ENCODE data around the gene HSPG2.
"Not testable (repeated sequence)": the region's sequence is repeated elsewhere in the genome, so short reads cannot be mapped to it uniquely, and the experiment has no call there.

HSPG2 gene

DNA sequence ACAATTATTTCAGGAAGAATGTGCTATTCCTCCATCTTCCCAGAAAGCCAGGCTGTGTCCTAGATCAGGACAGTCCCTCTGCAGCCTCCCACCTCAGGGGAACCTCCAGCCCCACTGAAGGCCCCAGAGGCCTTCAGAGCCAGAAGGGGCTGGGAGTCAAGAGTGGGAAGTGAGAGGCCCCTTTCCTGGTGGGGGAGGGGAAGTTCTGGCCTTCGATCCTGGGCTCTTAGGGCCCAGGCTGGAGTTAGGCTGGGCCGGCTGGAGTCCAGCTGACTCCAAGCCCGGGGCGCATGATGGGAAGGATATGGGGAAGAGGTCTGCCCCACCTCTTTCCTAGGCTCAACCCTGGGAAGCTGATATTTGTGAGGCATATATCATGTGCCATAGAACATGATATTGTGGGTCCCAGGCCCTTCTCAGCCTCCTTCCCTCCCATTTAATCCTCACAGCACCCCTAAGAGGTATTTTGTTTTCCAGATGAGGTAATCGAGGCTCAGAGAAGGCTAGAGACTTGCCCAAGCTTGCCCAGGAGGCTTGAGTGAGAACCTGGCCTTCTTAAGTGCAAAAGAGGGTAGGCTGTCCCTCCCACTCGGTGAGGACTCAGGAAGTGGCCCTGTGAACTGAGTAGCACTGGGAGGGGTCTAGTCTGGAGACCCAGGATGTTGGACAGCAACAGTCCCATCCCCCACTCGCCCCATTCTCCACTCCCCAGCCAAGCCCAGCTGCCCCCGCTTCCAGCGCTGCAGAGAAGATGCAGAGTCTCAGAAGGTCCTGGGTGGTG lies 18.6 kb upstream of the HSPG2 start:
- DNase-seq (ENCODE audit: low read depth) = no peak

- DNase-seq (ENCODE audit: low read depth) = no peak
Observed at GRCh38 chr1:21955058-21955457, 17.9 kb upstream of the HSPG2 start.

DNA sequence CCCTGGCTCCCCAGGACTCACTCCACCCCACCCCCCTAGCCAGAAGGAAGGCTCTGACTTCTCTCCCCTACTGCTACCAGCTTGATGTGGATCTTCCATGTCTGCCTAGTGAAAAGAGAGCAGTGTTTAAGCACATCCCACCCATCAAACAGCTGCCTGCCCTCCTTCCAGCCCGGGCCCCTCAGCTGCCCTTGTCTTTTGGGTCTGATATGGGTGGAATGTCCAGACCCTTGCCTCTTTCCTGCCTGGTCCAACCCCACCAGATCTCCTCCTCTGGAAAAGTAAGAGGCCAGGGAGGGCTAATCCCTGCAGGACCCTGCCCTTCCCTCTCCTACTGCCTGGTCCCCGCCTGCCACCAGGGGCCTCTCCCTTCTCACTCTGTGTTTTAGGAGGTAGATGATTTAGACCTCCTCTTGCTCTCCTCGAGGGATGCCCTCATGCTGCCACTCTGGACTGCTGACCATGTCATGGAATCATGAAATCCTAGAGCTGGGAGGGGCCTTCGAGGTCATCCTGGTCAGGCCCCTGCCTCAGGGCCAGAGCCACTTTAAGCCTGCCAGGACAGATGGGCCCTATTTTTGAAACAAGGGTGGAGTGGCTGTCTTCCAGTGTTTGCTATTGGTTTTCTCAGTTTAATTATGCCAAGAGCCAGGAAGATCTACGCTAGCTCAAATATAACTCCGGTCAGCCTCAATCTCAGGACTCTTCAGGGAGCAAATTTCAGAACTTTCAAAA lies 15.8 kb upstream of the HSPG2 start:
- DNase-seq (ENCODE audit: low read depth) = no peak

DNA sequence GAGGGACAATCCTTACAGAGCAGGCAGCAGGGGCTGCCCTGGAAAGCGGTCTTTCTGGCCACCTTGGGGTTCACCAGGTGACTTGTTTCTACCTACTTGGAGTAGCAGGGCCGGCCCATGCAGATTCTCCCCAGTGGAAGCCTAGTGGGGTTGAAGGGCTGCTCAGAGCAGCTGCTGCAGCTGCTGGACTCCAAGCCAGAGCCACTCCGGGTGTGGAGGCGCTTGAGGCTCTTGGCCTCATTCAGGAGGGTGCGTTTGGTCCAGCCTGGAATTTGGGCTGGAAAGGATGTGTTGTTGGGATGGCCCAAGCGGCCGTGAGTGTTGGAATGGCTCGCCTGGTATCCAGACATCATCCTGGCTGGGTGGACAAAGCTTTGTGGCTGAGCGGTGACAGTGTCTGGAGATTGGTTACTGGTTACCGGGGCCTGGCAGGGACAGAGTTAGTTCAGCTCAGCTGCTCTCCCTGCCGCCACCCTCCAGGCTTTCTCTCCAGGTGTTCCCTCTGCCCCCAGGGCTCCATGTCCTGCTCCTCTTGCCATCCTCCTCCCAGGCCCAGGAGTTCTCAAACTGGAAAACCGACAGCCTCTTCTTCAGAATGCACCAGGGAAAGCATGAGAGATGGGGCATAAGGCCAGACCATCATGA lies 14.2 kb upstream of the HSPG2 start:
- no peak for DNase-seq (ENCODE audit: low read depth)

GRCh38 chr1:21950734-21951133 lies 13.6 kb upstream of the HSPG2 start:
- DNase-seq (ENCODE audit: low read depth) = no peak

DNA sequence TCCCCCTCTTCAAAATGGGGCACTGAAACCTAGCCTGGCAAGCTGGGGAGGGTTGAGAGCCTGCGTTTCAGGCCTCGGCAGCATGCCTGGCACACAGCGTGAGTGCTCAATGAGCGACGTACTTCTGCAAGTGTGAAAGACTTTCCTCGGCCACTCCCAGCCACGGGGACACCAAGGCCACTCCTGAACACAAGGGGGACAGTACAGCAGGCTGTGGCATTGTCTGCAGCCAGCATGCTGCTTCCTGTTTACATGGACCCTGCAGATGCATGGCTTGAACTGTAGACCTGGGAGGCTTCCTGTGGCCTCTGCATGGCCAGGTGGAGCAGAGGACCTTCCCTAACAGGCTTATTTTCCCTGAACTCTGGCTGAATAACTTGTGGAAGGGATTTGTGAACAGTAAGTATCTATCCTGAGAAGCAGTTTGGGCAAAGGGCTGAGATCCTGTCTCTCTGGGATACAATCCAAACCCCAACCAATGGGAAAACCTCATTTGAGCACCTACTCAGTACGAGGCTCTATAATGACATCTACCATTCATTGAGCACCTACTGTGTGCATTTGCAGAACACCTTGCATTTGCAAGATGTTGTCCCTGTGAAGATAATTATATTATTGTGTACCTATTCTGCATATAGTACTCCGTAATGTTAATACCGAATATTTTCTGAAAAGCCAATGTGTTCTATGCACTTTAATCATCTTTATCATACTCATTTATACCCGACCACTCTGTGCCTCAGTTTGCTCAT lies 9.9 kb upstream of the HSPG2 start:
- no peak for DNase-seq (ENCODE audit: low read depth)

- DNase-seq (ENCODE audit: low read depth) = no peak
Observed at GRCh38 chr1:21944733-21945073, 7.6 kb upstream of the HSPG2 start.

GRCh38 chr1:21942959-21943640 lies 6.0 kb upstream of the HSPG2 start:
- not testable (repeated sequence) for DNase-seq (ENCODE audit: low read depth)

DNA sequence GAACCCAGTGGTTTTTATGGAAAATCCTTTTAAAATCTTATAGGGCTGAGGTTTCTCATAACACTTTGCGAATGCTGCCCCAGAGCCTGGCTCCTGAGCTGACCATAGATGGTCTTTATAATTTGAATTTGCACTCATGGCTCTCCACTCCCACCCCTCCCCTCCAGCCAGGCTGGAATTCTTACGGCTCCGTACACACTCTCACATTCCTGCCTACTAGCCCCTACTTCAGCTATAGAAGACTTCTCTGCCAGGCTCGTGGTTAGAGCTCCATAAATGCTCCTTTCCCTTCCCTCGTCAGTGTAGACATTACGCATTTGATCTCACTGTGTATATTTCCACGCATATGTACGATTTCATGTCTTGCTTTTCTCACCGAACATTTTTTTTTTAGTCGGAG lies 5.4 kb upstream of the HSPG2 start:
- DNase-seq (ENCODE audit: low read depth) = no peak

DNA sequence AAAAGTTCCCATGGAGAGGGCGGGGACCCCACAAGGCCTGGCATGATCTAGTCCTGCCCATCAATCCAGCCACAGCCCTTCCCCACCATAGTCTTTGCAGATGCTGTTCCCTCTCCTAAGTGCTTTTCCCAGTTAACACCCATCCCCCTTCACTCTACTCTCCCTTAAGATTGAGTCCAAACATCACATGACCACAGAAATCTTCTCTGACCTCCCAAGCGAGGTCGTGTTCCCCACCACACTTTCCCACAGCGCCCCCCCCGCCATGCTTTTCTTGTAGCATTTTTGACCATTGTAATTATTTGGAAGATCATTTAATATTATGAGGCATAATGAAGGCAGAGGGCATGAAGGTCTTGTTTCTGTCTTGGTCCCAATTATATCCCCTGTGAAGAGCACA lies 4.3 kb upstream of the HSPG2 start:
- DNase-seq (ENCODE audit: low read depth) = no peak

- no peak for DNase-seq (ENCODE audit: low read depth)
Observed at GRCh38 chr1:21940492-21940891, 3.4 kb upstream of the HSPG2 start.

DNA sequence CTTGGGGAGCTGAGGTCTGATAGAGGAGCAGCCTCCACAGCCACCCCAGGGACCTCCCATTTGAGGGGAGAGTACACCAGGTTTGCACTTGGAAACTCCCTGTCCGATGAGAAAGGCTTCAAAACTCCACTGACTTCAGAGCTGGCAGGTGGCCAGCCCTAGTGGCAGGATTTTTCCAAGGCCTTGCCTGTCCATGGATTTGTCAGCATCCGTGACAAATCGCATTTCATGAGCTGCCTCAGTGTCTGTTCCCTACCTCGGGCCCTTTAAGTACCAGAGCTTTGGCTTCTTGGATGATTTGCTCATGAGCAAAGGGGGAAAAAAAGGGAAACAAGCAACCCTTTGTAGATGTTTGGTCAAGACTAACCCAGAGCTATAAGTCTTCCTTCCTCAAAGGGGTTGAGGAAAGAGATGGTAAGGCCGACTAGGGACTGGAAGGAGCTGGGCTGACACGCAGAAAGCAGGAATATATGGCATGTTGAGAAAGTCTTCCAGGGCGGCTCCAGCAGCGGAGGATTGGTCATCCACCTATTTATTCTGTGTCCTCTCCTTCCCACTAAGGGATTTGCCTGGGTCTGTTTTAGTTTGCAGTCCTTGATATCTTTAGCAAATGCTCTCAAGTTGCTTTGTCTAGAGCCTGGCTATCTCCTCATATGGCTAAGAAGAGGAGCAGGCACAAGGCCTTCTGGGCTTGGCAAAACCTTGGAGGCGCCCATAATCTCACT lies 2.7 kb upstream of the HSPG2 start:
- DNase-seq (ENCODE audit: low read depth) = no peak

DNA sequence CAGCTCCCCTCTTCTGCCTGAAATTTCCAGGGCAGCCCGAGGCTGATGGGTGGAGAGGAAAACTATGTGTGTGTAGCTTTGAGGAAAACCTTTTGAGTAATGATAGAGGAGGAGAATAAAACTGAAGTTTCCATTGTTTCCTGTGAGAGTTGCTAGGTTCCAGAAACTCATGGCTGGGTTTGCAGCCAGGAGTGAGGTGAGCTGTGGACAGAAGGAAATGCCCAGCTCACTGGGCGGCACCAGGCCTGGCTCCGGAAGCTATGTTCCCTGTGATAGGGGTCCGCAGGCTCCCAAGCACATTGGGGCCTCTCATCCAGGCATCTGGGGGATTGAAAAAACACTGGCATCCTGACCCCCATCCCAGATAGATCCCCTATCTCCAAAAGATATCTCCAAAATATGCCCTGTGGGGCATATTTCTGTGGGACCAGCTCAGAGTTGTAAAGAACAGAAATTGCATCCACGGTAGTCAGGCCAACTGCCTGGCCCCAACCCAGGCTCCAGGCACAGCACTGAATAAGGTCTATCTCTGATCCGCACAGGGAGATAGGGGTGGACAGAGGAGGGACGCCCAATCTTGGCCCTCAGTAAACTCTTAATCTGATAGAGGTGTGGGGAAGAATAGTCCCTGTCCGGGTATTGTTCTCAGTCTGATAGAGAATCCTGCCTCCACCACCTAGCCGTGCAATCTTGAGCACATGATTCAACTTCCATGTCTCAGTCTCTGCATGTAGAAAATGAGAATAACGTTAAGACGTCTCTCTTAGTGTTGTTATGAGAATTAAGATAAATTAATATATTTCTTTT lies 1.8 kb upstream of the HSPG2 start:
- no peak for DNase-seq (ENCODE audit: low read depth)

DNA sequence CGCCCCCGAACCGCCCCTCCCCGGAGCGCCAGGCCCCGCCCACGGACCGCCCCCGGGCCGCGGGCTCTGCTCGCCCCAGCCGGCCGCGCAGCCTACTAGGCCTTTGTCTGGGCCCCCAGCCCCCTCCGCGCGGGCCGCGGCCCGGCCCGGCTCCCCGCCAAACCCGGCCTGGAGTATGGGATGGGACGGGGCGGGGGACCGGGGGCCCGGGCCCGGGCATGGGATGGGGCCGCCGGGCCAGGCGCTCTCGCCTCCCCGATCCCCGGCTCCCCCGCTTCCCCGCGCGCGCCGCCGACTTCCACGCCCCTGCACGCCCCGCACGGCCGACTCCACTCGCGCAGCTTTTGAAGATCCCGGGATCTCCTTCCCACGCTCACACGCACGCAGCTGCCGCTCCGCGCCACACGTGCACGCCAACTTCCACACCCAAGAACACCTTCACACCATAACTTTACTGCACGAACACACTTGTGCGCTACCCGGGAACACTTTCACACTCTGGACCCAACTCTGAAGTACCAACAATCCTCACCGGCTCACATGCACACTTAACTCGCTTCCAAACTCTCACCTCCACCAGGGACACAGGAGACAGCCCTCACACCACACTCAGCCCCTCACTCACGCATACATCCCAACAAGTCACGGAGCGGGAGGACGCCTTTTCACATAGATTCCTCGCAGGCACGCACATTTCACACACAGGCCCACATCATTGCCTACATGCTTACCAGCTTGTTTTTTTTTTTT lies 437 bp upstream of the HSPG2 start:
- peak; percentile 54 for DNase-seq (ENCODE audit: low read depth)

DNA sequence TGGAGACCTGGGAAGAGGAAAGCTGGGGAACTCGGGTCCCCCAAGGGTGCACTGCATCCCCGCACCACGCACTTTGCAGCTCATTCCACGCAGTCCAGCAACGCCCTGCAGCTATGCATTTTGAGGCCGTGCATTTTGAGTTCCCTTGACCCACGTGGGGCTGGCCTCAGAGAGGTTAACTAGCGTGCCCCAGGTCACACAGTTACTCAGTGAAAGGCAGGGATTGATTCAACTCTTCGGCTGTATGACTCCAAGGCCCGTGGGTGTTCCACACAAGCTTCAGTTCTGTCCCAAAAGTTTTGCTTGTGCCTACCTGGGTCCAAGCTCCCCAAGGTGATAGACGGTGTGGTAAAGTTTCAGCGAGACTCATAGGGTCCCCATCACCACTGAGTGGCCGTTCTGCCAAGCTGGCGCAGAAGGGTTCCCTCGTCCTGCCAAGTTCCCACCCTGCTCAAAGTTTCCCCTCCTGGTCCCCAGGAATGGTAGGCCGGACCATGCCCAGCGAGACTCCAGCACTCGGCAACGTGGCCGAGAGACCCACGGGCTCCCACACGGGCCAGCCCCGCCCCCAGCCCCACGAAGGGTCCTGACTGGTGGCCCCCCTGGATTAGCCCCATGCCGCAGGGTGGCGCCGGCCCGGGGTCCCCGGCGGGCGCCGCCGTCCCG lies 611 bp downstream of the HSPG2 start:
- DNase-seq (ENCODE audit: low read depth) = no peak

DNA sequence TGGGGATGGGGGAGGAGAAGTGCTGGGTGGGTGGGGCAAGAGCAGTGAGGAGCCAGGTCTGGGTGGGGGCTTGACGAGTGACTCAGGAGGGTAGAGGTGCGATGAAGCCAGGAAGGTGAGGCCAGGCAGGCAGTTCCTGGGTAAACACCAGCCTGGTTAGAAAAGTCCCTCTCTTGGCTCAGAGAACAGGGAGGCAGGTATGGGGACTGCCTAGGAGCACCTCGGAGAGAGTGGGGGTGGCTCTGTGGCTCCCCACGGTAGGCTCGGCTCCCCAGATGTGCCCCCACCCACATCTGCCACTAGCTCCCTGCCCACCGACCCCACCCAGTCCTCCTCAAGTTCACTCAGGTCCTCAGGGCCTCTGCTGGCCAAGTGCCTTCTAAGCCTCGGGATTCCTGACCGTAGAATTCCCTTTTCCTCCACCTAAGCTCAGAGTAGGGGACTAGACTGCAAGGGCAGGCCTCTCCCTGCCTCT lies 1.2 kb downstream of the HSPG2 start:
- DNase-seq (ENCODE audit: low read depth) = no peak

DNA sequence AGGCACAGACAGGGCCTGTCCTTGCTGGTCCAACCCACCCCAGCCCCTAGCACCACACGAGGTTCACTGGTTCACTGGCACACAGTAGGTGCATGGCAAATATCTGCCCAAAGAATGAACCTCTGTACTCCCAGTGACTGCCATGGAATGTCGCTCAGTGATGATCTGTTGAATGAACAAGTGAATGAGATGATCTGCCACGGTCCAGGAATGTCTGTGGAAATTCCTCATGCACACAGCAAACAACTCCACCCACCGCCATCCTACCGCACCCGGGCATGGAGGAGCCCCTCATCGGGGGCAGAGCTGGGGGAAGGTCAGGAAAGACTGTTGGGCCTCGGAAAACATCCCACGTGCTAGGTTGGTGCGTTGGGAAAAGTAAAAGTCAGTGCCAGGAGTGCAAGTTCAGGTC lies 1.7 kb downstream of the HSPG2 start:
- DNase-seq (ENCODE audit: low read depth) = no peak

DNA sequence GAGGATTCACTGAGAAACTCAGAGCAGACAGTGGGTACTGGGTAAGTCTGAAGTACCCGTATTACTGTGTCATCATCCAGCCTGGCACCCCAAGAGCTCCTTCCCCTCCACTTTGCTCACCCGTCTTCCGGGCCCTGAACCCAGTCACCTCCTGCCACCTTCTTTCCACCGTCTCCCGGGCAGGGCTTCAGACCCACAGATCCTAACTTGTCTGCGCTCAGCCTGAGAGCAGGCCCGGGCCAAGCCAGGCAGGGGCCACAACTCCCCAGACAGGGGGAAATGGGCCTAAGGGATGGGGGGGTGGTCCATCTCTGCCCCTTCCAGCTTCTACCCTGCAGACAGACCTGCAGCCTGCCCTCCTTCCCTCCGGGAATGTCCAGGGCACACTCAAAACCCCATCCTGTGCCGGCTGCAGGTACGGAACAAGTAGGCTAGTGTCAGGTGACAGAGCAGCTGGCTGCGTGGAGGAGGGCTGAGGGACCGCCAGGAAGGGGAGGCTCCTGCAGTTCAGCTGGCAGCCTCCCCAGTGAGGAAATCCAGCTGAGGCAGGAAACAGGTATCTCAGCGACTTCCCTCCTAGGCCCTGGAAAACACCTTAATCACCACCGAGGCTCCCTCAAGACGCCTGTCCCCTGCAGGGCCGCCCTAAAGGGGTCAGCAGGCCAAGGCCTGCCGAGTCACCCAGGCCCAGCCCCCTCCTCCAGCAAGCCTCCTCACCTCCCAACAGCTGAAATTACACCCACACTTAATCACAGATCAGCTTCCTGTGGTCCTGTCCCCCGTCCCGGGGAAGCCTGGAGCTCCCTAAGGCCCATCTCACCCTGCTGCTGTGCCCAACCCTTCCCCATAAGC lies 3.5 kb downstream of the HSPG2 start:
- DNase-seq (ENCODE audit: low read depth) = no peak
